ENCODE results near the gene DUSP2. TPM values are rescaled to one million over a fixed set of nuclear protein-coding genes. Genes with fewer than 3 reads are reported as not detected.

DUSP2 gene
- total RNA-seq, 2 donors from 2014 or later = 6.0 to 9.2 TPM

DNA sequence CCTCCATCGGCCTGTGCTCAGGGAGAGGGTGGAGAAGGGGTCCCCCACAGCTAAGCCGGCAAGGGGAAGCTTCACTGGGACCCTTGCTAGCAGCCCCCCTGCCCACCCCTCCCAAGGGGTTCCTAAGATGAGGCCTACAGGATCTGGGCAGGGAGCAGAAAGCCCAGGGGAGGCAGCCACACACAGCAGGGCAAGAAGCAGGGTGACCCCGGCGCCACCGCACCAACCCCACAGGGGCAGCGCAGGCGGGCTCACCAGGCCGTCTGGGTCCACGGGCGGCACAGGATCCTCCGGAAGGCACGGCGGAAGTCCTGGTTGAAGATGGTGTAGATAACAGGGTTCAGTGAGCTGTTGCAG lies 30.7 kb downstream of the DUSP2 start:
- no peak for TF ChIP-seq CTCF (IDR thresholded peaks at IDR 0.05)
- H3K4me1 ChIP-seq = peaks cover 14% of the 10 kb centered on the region
- no peak for ATAC-seq
- H3K9me3 ChIP-seq = no peaks in the 10 kb centered on the region
- intact Hi-C loops (cut with DNase I) = loop anchor here (10.0 kb wide), 2 partner anchors 60 to 90 kb away; no protein-coding TSS in a partner anchor
- no peak for DNase-seq
- no peaks in the 10 kb centered on the region for H3K36me3 ChIP-seq (replicated peaks in 1 of 2; ENCODE audit: insufficient read depth in 1 of 2, low read depth in 2 of 2)
- H3K27me3 ChIP-seq = peaks cover 0 to 5% of the 10 kb centered on the region in 2 donors
- H3K4me3 ChIP-seq = no peak overlapping the region
- 90% methylated on average over 10 to 13 of the region's 13 CpGs for WGBS, 2 donors
- no peak overlapping the region for H3K27ac ChIP-seq

- TF ChIP-seq POLR2A (IDR thresholded peaks at IDR 0.05) = no peak
- TF ChIP-seq CTCF (IDR thresholded peaks at IDR 0.05) = no peak
- H3K9me3 ChIP-seq = no peaks in the 10 kb centered on the region
- no peak for DNase-seq
- ATAC-seq = no peak
- peaks cover 14% of the 10 kb centered on the region for H3K4me1 ChIP-seq
- intact Hi-C loops (cut with DNase I) = loop anchor here (10.0 kb wide), 2 partner anchors 61 to 89 kb away; no protein-coding TSS in a partner anchor
- WGBS, 2 donors = 87% methylated on average over 15 to 17 of the region's 17 CpGs
- peaks cover 0 to 5% of the 10 kb centered on the region in 2 donors for H3K27me3 ChIP-seq
- H3K4me3 ChIP-seq = no peak overlapping the region
- no peaks in the 10 kb centered on the region for H3K36me3 ChIP-seq (replicated peaks in 1 of 2; ENCODE audit: insufficient read depth in 1 of 2, low read depth in 2 of 2)
- H3K27ac ChIP-seq = no peak overlapping the region
Observed at GRCh38 chr2:96113951-96114350, 31.3 kb downstream of the DUSP2 start.

GRCh38 chr2:96113367-96113677 lies 31.9 kb downstream of the DUSP2 start:
- Histone ChIP-seq H3K4me1 (peaks cover 14% of the 10 kb centered on the region), H3K4me3 (no peak overlapping the region), H3K27me3 (peaks cover 0 to 5% of the 10 kb centered on the region in 2 donors), H3K9me3 (no peaks in the 10 kb centered on the region), H3K27ac (no peak overlapping the region), H3K36me3 (replicated peaks in 1 of 2; ENCODE audit: insufficient read depth in 1 of 2, low read depth in 2 of 2) (no peaks in the 10 kb centered on the region)
- WGBS, 2 donors = 81 to 94% methylated on average over 3 to 7 of the region's 7 CpGs
- ATAC-seq (no peak), DNase-seq (no peak)
- no peak for TF ChIP-seq CTCF (IDR thresholded peaks at IDR 0.05)
- TF ChIP-seq POLR2A (IDR thresholded peaks at IDR 0.05) = no peak
- intact Hi-C loops (cut with DNase I) = loop anchor here (10.0 kb wide), 2 partner anchors 61 to 89 kb away; no protein-coding TSS in a partner anchor

DNA sequence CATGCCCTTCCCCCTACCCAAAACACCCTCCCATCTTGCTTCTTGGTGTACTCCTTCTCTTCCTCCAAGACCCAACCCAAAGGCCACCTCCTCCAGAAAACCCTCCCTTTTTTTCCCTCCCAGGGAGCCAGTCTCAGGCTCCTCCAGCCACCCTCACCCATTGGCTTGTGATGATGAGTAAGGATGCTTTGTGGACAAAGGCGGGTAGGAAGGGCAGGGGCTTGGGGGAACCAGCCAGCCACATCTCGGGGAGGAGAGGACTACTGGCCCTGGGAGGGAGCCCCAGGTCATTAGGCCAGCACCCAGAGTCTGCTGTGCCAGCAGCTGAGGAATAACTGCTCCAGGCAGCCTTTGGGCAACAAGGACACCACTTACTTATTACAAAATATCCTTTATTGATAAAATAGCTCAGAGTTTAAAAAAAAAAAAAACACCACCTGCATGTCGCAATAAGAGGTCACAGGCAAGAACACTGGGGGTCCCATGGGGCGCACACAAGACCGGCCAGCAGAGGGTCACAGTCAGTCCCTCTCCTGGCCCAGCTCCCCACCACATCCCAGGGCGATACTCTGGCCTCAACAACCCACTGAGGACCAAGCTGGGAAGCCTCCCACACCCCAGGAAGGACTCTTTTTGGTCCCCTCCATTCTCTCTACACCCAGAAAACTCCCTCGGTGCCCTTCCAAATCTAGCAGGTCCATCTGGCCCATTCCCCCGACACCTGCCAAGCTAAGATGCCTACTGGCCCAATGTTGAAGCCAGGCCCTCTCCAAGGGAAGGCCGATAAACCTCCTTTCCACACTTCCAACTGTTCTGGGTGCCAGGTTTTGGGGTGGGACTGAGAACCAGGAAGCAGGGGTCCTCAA lies 32.5 kb downstream of the DUSP2 start:
- H3K27ac ChIP-seq = no peak overlapping the region
- ATAC-seq (no peak), DNase-seq (no peak)
- TF ChIP-seq CTCF (IDR thresholded peaks at IDR 0.05) = no peak
- TF ChIP-seq POLR2A (IDR thresholded peaks at IDR 0.05) = no peak
- H3K9me3 ChIP-seq = no peaks in the 10 kb centered on the region
- H3K4me1 ChIP-seq = peaks cover 14% of the 10 kb centered on the region
- H3K27me3 ChIP-seq = peaks cover 0 to 5% of the 10 kb centered on the region in 2 donors
- intact Hi-C loops (cut with DNase I) = loop anchor here (10.0 kb wide), 2 partner anchors 62 to 88 kb away; no protein-coding TSS in a partner anchor
- H3K4me3 ChIP-seq = no peak overlapping the region
- H3K36me3 ChIP-seq (replicated peaks in 1 of 2; ENCODE audit: insufficient read depth in 1 of 2, low read depth in 2 of 2) = no peaks in the 10 kb centered on the region
- WGBS, 2 donors = 82 to 87% methylated on average over 9 of the region's 9 CpGs

Measured in body of pancreas (tissue), 4 donors.